HEK293 (cell line): ENCODE measurements around the gene ATAD1.

Experiments used
- CTCF ChIA-PET: fragments of 350-600 bp; formaldehyde crosslinking; extraction: SDS; loops from one replicate; lab custom pipeline; 2021; ENCODE audit warnings: antibody characterized with exemption; lab: Yijun Ruan, JAX
- POLR2A ChIA-PET: fragments of 300-600 bp; formaldehyde crosslinking; extraction: SDS; loops from one replicate; lab custom pipeline; 2020; ENCODE audit warnings: antibody characterized with exemption, inconsistent platforms; lab: Yijun Ruan, JAX
- H3K27ac ChIP-seq: fragments of 200-500 bp; sonication (Bioruptor generic); 2 replicates; pipeline ENCODE4 v1.5.1; 2014; ENCODE audit warnings: low read depth, low read length, control low read depth, inconsistent platforms; ENCODE audit errors: extremely low read depth
- H3K36me3 ChIP-seq, 2 experiments: fragments of 200-500 bp in 1 of 2; sonication (Bioruptor generic) in 1 of 2; 1 replicate in 1 of 2; 2 replicates in 1 of 2; pipeline ENCODE4 v1.5.1; 2014 to 2017; ENCODE audit warnings: inconsistent platforms in 2 of 2, low read length in 2 of 2; ENCODE audit not compliant: control insufficient read depth in 2 of 2, insufficient read depth in 1 of 2
- H3K4me1 ChIP-seq: fragments of 200-500 bp; sonication (Bioruptor generic); 2 replicates; pipeline ENCODE4 v1.5.1; 2014; ENCODE audit warnings: mild to moderate bottlenecking, low read length, inconsistent platforms; ENCODE audit not compliant: control insufficient read depth, insufficient read depth
- H3K4me3 ChIP-seq: 2 replicates; pipeline ENCODE4 v1.5.1; 2011; ENCODE audit warnings: low read depth, mild to moderate bottlenecking, control low read depth, low read length, moderate library complexity
- H3K9me3 ChIP-seq: fragments of 200-500 bp; sonication (Bioruptor generic); 2 replicates; pipeline ENCODE4 v1.5.1; 2014; ENCODE audit warnings: low read depth, low read length, inconsistent platforms; ENCODE audit not compliant: control insufficient read depth, insufficient read depth
- HOXC10 ChIP-seq: sonication (generic); formaldehyde crosslinking; IDR thresholded peaks from 2 replicates; pipeline ENCODE4 v1.8.1; 2023; ENCODE audit warnings: mild to moderate bottlenecking, missing genetic modification reagents
- PRDM1 ChIP-seq: fragments of 450-650 bp; formaldehyde crosslinking; IDR thresholded peaks from 2 replicates; pipeline ENCODE4; 2016; ENCODE audit warnings: missing biosample characterization, missing genetic modification characterization
- TRIM28 ChIP-seq: IDR thresholded peaks from 2 replicates; pipeline ENCODE4 v1.6.1; 2011; ENCODE audit warnings: low read length, control low read depth, borderline replicate concordance
- ZBTB48 ChIP-seq: fragments of 450-650 bp; formaldehyde crosslinking; IDR thresholded peaks from 2 replicates; pipeline ENCODE4 v1.5.1; 2016; ENCODE audit warnings: missing biosample characterization, missing genetic modification characterization
- ZNF184 ChIP-seq: fragments of 450-650 bp; IDR thresholded peaks from 2 replicates; pipeline ENCODE4 v1.5.1; 2018; ENCODE audit warnings: missing biosample characterization, mild to moderate bottlenecking, missing genetic modification characterization
- ZNF239 ChIP-seq: fragments of 450-650 bp; formaldehyde crosslinking; IDR thresholded peaks from 2 replicates; pipeline ENCODE4 v1.5.1; 2016; ENCODE audit warnings: missing biosample characterization, missing genetic modification characterization
- ZNF248 ChIP-seq: fragments of 450-650 bp; formaldehyde crosslinking; IDR thresholded peaks from 2 replicates; pipeline ENCODE4 v1.5.1; 2017; ENCODE audit warnings: missing biosample characterization, missing genetic modification characterization
- ZNF311 ChIP-seq: fragments of 450-650 bp; formaldehyde crosslinking; IDR thresholded peaks from 2 replicates; pipeline ENCODE4 v1.5.1; 2017; ENCODE audit warnings: missing biosample characterization, missing genetic modification characterization, borderline replicate concordance
- ZNF341 ChIP-seq: fragments of 450-650 bp; formaldehyde crosslinking; IDR thresholded peaks from 2 replicates; pipeline ENCODE4; 2016; ENCODE audit warnings: low read depth, missing biosample characterization, missing genetic modification characterization
- ZNF416 ChIP-seq: fragments of 450-650 bp; formaldehyde crosslinking; IDR thresholded peaks from 2 replicates; pipeline ENCODE4 v1.5.1; 2016; ENCODE audit warnings: missing biosample characterization, missing genetic modification characterization
- ZNF514 ChIP-seq: fragments of 450-650 bp; formaldehyde crosslinking; IDR thresholded peaks from 2 replicates; pipeline ENCODE4 v1.5.1; 2016; ENCODE audit warnings: missing biosample characterization, missing genetic modification characterization
- ZNF521 ChIP-seq: fragments of 450-650 bp; formaldehyde crosslinking; IDR thresholded peaks from 2 replicates; pipeline ENCODE4 v1.5.1; 2017; ENCODE audit warnings: missing biosample characterization, mild to moderate bottlenecking, missing genetic modification characterization
- ZNF777 ChIP-seq: fragments of 450-650 bp; formaldehyde crosslinking; IDR thresholded peaks from 2 replicates; pipeline ENCODE4 v1.5.1; 2017; ENCODE audit warnings: missing biosample characterization, missing genetic modification characterization, borderline replicate concordance
- ZSCAN23 ChIP-seq: fragments of 450-650 bp; formaldehyde crosslinking; IDR thresholded peaks from 2 replicates; pipeline ENCODE4 v1.5.1; 2016; ENCODE audit warnings: missing biosample characterization, missing genetic modification characterization
- TF ChIP-seq, protein P1 (sequence below): fragments of 450-650 bp; formaldehyde crosslinking; IDR thresholded peaks from 2 replicates; pipeline ENCODE4 v1.5.1; 2016; ENCODE audit warnings: missing biosample characterization, missing genetic modification characterization
- TF ChIP-seq, protein P2 (sequence below): fragments of 450-650 bp; formaldehyde crosslinking; conservative IDR thresholded peaks from 2 replicates; pipeline ENCODE4 v1.5.1; 2016; ENCODE audit warnings: low read depth, missing biosample characterization, missing genetic modification characterization
- TF ChIP-seq, protein P3 (sequence below): fragments of 450-650 bp; formaldehyde crosslinking; IDR thresholded peaks from 2 replicates; pipeline ENCODE4 v1.5.1; 2017; ENCODE audit warnings: missing biosample characterization, missing genetic modification characterization
- TF ChIP-seq, protein P4 (sequence below): fragments of 450-650 bp; formaldehyde crosslinking; IDR thresholded peaks from 2 replicates; pipeline ENCODE4 v1.5.1; 2016; ENCODE audit warnings: missing biosample characterization, missing genetic modification characterization
- TF ChIP-seq, protein P5 (sequence below): fragments of 450-650 bp; formaldehyde crosslinking; IDR thresholded peaks from 2 replicates; pipeline ENCODE4 v1.5.1; 2016; ENCODE audit warnings: missing biosample characterization, missing genetic modification characterization
- TF ChIP-seq, protein P6 (sequence below): fragments of 450-650 bp; formaldehyde crosslinking; IDR thresholded peaks from 2 replicates; pipeline ENCODE4 v1.5.1; 2016; ENCODE audit warnings: missing biosample characterization, missing genetic modification characterization, borderline replicate concordance
- TF ChIP-seq, protein P7 (sequence below): fragments of 450-650 bp; formaldehyde crosslinking; IDR thresholded peaks from 2 replicates; pipeline ENCODE4; 2016; ENCODE audit warnings: missing biosample characterization, missing genetic modification characterization

The ATAD1 gene, protein sequence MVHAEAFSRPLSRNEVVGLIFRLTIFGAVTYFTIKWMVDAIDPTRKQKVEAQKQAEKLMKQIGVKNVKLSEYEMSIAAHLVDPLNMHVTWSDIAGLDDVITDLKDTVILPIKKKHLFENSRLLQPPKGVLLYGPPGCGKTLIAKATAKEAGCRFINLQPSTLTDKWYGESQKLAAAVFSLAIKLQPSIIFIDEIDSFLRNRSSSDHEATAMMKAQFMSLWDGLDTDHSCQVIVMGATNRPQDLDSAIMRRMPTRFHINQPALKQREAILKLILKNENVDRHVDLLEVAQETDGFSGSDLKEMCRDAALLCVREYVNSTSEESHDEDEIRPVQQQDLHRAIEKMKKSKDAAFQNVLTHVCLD

DNA sequence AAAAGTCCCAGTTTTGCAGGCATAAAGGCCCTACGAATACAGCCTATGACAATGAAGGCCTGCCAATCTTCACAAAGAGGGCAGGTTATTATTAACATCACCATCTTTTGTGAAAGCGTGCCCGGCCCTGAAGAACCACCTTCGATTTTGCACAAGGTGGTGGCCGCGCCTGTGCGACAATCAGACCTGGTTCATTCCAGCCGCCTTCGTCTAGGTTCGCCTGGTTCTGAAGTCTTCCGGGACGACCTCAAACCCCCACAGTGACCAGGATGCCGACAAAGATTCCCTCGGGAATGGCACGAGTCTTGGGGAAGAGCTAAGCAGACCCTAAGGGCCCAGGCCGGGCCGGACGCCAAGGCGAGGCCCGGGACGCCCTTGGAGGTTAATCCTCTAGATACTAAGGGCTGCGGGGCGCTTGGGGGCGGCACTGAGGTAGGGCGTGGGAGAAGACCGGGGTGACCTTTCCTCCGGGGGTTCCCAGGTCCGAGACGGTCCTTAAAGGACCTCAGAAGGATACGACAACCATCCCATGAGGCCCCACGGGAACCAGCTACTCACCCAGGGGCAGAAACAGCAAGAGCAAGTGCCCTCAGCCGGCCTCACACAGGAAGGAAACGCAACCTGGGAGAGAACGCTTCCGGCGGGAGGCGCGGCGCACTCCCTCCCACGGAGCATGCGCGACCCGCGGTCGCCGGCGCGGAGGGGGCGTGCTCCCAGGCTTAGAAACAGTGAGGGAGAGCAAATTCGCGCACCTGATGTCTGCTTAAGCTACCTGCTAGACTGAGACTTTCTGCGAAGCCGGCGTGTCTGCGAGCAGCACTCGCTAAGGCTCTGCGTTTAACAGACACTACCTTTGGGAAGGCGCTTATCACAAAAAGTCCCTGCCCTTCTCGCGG, at the start of gene ATAD1:
TSS of gene ATAD1 (minus strand) at position 618 of the 896 bp plus-strand sequence. CDS start 3,627 bp downstream, outside the sequence.
- ChIA-PET POLR2A (interaction anchor here (1.0 to 2.9 kb wide), 10 partner anchors 10 to 314 kb away, joined by 3 to 30 read pairs (median 5); partner anchors contain the start of genes KLLN, MINPP1 and PTEN), CTCF (interaction anchor here (0.6 to 1.3 kb wide), 3 partner anchors 10 to 1444 kb away, joined by 3 read pairs; no protein-coding TSS in a partner anchor)
- Histone ChIP-seq H3K4me1 (peaks cover 13% of the 10 kb centered on the region; the same call in 1 of the 2 replicates), H3K9me3 (no peaks in the 10 kb centered on the region), H3K4me3 (peak within 1 kb of the TSS; percentile 76), H3K27ac (peak within 1 kb of the TSS; percentile 99), H3K36me3 (peaks cover 13 to 16% of the 10 kb centered on the region in 2 experiments; a peak in 2 of 3 replicates)
- TF ChIP-seq ZNF341 = peak; percentile 95
- TF ChIP-seq ZBTB48 (tag by site-specific recombination) = peak; percentile 84
- TF ChIP-seq, protein P1, sequence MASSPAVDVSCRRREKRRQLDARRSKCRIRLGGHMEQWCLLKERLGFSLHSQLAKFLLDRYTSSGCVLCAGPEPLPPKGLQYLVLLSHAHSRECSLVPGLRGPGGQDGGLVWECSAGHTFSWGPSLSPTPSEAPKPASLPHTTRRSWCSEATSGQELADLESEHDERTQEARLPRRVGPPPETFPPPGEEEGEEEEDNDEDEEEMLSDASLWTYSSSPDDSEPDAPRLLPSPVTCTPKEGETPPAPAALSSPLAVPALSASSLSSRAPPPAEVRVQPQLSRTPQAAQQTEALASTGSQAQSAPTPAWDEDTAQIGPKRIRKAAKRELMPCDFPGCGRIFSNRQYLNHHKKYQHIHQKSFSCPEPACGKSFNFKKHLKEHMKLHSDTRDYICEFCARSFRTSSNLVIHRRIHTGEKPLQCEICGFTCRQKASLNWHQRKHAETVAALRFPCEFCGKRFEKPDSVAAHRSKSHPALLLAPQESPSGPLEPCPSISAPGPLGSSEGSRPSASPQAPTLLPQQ = no peak
- TF ChIP-seq, protein P2, sequence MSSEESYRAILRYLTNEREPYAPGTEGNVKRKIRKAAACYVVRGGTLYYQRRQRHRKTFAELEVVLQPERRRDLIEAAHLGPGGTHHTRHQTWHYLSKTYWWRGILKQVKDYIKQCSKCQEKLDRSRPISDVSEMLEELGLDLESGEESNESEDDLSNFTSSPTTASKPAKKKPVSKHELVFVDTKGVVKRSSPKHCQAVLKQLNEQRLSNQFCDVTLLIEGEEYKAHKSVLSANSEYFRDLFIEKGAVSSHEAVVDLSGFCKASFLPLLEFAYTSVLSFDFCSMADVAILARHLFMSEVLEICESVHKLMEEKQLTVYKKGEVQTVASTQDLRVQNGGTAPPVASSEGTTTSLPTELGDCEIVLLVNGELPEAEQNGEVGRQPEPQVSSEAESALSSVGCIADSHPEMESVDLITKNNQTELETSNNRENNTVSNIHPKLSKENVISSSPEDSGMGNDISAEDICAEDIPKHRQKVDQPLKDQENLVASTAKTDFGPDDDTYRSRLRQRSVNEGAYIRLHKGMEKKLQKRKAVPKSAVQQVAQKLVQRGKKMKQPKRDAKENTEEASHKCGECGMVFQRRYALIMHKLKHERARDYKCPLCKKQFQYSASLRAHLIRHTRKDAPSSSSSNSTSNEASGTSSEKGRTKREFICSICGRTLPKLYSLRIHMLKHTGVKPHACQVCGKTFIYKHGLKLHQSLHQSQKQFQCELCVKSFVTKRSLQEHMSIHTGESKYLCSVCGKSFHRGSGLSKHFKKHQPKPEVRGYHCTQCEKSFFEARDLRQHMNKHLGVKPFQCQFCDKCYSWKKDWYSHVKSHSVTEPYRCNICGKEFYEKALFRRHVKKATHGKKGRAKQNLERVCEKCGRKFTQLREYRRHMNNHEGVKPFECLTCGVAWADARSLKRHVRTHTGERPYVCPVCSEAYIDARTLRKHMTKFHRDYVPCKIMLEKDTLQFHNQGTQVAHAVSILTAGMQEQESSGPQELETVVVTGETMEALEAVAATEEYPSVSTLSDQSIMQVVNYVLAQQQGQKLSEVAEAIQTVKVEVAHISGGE (tag by site-specific recombination) = peak; percentile 96
- TF ChIP-seq ZNF239 (tag by site-specific recombination) = no peak
- TF ChIP-seq ZNF184 = no peak
- no peak for TF ChIP-seq TRIM28
- no peak for TF ChIP-seq HOXC10 (CRISPR knock-in tag)
- TF ChIP-seq, protein P3, sequence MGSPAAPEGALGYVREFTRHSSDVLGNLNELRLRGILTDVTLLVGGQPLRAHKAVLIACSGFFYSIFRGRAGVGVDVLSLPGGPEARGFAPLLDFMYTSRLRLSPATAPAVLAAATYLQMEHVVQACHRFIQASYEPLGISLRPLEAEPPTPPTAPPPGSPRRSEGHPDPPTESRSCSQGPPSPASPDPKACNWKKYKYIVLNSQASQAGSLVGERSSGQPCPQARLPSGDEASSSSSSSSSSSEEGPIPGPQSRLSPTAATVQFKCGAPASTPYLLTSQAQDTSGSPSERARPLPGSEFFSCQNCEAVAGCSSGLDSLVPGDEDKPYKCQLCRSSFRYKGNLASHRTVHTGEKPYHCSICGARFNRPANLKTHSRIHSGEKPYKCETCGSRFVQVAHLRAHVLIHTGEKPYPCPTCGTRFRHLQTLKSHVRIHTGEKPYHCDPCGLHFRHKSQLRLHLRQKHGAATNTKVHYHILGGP (tag by site-specific recombination) = no peak
- TF ChIP-seq ZNF248 = no peak
- no peak for TF ChIP-seq ZNF311 (tag by site-specific recombination)
- TF ChIP-seq, protein P4, sequence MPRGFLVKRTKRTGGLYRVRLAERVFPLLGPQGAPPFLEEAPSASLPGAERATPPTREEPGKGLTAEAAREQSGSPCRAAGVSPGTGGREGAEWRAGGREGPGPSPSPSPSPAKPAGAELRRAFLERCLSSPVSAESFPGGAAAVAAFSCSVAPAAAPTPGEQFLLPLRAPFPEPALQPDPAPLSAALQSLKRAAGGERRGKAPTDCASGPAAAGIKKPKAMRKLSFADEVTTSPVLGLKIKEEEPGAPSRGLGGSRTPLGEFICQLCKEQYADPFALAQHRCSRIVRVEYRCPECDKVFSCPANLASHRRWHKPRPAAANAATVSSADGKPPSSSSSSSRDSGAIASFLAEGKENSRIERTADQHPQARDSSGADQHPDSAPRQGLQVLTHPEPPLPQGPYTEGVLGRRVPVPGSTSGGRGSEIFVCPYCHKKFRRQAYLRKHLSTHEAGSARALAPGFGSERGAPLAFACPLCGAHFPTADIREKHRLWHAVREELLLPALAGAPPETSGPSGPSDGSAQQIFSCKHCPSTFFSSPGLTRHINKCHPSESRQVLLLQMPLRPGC = peak; percentile 18; the same call in 1 of the 2 replicates
- no peak for TF ChIP-seq ZSCAN23
- TF ChIP-seq, protein P5, sequence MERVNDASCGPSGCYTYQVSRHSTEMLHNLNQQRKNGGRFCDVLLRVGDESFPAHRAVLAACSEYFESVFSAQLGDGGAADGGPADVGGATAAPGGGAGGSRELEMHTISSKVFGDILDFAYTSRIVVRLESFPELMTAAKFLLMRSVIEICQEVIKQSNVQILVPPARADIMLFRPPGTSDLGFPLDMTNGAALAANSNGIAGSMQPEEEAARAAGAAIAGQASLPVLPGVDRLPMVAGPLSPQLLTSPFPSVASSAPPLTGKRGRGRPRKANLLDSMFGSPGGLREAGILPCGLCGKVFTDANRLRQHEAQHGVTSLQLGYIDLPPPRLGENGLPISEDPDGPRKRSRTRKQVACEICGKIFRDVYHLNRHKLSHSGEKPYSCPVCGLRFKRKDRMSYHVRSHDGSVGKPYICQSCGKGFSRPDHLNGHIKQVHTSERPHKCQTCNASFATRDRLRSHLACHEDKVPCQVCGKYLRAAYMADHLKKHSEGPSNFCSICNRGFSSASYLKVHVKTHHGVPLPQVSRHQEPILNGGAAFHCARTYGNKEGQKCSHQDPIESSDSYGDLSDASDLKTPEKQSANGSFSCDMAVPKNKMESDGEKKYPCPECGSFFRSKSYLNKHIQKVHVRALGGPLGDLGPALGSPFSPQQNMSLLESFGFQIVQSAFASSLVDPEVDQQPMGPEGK (tag by site-specific recombination) = peak; percentile 10; the same call in 1 of the 2 replicates
- peak; percentile 54 for TF ChIP-seq PRDM1
- TF ChIP-seq ZNF416 (tag by site-specific recombination) = no peak
- TF ChIP-seq, protein P6, sequence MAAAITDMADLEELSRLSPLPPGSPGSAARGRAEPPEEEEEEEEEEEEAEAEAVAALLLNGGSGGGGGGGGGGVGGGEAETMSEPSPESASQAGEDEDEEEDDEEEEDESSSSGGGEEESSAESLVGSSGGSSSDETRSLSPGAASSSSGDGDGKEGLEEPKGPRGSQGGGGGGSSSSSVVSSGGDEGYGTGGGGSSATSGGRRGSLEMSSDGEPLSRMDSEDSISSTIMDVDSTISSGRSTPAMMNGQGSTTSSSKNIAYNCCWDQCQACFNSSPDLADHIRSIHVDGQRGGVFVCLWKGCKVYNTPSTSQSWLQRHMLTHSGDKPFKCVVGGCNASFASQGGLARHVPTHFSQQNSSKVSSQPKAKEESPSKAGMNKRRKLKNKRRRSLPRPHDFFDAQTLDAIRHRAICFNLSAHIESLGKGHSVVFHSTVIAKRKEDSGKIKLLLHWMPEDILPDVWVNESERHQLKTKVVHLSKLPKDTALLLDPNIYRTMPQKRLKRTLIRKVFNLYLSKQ (tag by site-specific recombination) = no peak
- TF ChIP-seq, protein P7, sequence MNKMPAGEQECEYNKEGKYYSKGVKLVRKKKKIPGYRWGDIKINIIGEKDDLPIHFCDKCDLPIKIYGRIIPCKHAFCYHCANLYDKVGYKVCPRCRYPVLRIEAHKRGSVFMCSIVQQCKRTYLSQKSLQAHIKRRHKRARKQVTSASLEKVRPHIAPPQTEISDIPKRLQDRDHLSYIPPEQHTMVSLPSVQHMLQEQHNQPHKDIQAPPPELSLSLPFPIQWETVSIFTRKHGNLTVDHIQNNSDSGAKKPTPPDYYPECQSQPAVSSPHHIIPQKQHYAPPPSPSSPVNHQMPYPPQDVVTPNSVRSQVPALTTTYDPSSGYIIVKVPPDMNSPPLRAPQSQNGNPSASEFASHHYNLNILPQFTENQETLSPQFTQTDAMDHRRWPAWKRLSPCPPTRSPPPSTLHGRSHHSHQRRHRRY (tag by site-specific recombination) = no peak
- no peak for TF ChIP-seq ZNF521
- no peak; the same call in 1 of the 2 replicates for TF ChIP-seq ZNF777 (tag by site-specific recombination)
- TF ChIP-seq ZNF514 (tag by site-specific recombination) = no peak
